ENCODE results near the gene FREM2.

The FREM2 gene

DNA sequence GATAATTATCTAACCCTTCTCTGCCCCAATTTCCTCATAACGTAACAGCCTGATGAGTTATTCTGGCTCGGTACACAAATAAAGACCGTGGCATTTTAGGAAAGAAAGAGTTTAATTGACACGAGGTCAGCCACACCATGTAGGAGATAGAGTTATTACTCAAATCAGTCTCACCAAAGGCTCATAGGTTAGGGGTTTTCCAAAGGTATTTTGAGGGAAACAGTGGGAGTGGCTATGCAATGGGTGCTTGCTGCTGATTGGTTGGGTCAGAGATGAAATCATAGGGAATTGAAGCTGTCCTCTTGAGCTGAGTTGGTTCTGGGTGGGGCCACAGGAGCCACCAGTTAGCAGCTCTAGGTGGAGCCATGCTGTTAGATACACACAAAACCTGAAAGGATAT lies 137.5 kb downstream of the FREM2 start:
- no peak for DNase-seq (ENCODE audit: low spot score)

GRCh38 chr13:38826182-38826813 lies 139.4 kb downstream of the FREM2 start:
- no peak for DNase-seq (ENCODE audit: low spot score)

GRCh38 chr13:38830442-38831045 lies 143.7 kb downstream of the FREM2 start:
- no peak for DNase-seq (ENCODE audit: low spot score)

DNA sequence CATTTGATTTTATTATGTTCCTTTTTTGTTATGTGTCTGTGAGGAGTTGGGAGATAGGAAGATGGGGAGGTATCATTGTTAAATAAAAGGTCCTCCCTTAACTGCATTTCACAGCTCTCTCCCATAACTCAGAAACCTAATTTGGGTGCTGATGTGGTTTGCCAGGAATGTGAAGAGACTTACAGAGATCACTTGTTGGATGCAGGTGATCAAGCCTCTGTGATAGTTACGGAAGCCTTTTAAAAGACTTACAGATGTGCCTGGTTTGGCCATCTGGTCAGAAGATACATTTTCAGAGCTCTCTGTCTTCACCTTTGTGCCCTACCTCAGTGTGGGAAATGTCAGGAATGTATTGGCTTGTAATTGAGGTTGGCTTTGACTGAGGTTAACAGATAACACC lies 157.7 kb downstream of the FREM2 start:
- DNase-seq (ENCODE audit: low spot score) = no peak

GRCh38 chr13:38848360-38848759 lies 161.5 kb downstream of the FREM2 start:
- no peak for DNase-seq (ENCODE audit: low spot score)

DNA sequence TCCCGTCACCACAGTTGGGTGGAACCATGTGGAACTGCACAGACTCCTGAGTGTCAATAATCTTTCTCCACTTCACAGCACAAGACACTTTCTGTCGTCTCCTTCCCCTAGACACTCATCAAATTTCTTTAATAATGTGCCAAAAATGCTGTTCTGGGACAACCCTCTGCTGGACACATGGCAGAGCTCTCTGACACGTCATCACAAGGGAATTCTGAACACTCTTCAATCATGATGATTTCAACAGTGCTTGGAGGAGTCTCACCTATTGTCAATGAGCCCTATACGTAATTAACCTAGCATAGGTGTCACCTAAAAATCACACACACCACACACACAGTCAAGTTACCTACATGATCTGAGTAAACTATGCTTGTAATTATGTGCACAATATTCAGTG lies 162.4 kb downstream of the FREM2 start:
- DNase-seq (ENCODE audit: low spot score) = no peak

DNA sequence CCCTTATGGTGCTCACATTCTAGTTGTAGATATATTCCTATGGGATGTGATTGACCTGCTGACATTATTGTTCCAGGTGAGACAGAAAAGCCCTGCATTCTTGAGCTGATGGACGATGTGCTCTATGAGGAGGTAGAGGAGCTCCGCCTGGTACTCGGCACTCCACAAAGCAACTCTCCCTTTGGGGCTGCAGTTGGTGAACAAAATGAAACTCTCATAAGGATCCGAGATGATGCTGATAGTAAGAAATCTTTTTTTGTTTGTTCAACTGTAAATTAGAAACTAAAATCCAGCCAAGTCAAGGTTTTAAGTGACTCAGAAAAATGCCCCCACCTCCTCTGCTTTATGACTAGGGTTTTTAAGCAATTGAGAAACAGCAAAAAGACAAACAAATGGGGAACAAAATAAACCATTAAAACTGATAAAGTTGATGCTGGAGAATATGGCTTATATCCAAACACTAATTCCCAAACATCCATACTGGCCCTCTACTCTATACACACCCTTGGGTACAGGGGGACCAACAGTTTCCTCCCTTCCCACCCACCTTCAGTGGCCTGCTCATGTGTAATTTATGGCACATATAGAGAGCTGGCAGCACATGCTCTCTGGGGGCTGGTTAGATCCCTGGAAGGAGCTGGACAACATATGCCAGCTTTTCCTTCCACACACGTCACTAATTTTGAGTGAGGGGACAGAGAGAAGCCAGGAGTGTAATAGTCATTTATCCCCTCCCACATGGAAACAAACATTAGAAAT lies 164.2 kb downstream of the FREM2 start:
- DNase-seq (ENCODE audit: low spot score) = no peak

- no peak for DNase-seq (ENCODE audit: low spot score)
These were observed 167.3 kb downstream of the FREM2 start for GRCh38 chr13:38854226-38854625.

DNA sequence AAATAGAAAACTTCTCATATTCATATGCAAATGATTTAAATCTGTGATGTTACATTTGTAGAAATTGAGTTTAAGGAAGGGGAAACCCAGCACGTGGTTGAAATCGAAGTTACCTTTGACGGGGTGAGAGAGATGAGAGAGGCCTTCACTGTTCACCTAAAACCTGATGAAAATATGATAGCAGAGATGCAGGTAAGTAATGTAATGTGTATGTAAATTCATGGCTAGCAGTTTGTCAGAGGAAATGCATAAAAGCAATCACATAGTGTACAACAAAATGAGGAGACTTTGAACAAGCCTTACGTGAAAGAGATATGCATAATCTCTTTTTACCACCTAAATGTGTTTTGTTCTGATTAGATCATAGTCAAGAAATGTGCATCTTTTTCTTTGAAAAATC lies 169.2 kb downstream of the FREM2 start:
- no peak for DNase-seq (ENCODE audit: low spot score)

- no peak for DNase-seq (ENCODE audit: low spot score)
These were observed 175.6 kb downstream of the FREM2 start for GRCh38 chr13:38862443-38862842.

DNA sequence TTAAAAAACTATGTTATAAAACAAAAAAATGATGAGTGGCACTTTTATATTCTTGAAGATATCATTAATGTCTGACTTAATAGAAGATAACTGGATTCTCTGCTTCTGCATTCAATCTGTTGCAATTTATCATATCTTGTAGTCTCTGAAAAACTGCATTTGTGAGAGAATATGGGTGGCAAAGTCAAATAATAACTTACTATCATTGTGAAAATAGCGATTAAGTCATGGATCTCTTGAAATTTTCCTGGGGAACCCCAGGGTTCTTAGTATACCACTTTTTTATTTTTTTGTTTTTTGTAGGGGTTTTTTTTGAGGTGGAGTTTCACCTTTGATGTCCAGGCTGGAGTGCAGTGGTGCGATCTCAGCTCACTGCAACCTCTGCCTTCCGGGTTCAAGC lies 176.7 kb downstream of the FREM2 start:
- no peak for DNase-seq (ENCODE audit: low spot score)

DNA sequence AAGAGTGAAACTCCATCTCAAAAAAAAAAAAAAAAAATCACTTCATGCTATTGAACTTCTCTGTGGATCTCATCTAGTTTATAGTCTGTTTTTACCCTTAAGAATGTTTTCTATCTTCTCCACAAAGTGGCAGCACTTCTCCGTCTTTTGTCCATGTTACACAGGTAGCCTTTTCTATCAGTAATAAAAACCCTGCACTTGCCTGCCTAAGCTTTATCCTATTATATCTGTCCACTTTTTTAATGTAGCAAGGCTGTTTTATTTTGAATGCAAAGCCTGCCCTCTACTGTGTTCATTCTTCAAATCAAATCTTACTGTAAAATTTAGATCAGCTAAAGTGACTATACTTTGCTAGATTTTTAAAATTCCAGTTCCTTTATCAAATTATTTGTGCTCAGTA lies 179.8 kb downstream of the FREM2 start:
- no peak for DNase-seq (ENCODE audit: low spot score)

GRCh38 chr13:38868399-38868798 lies 181.5 kb downstream of the FREM2 start:
- DNase-seq (ENCODE audit: low spot score) = no peak

DNA sequence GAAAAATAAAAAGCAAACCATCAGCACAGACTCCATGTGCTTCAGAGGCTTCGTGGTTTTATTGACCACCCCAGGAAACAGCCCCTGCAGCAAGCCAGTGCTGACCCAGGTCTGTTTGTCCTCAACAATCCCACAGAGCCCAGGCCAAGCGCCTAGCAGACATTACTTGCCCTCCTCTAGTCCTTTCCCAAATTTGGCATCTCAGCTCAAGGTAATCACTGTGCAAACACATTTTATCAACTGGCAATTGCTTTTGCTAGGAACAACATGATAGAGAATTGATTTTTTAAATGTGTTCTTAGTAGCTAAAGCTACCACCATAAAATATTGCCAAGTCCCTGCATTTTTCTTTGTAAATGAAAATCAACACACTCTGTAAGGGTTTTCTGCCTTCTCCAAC lies 182.0 kb downstream of the FREM2 start:
- DNase-seq (ENCODE audit: low spot score) = no peak

- no peak for DNase-seq (ENCODE audit: low spot score)
These were observed 184.4 kb downstream of the FREM2 start for GRCh38 chr13:38871275-38871674.

GRCh38 chr13:38872693-38873092 lies 185.8 kb downstream of the FREM2 start:
- no peak for DNase-seq (ENCODE audit: low spot score)

GRCh38 chr13:38875186-38875875 lies 188.5 kb downstream of the FREM2 start:
- DNase-seq (ENCODE audit: low spot score) = no peak

GRCh38 chr13:38879278-38879677 lies 192.4 kb downstream of the FREM2 start:
- no peak for DNase-seq (ENCODE audit: low spot score)

- DNase-seq (ENCODE audit: low spot score) = no peak
These were observed 192.9 kb downstream of the FREM2 start for GRCh38 chr13:38879786-38880185.

DNA sequence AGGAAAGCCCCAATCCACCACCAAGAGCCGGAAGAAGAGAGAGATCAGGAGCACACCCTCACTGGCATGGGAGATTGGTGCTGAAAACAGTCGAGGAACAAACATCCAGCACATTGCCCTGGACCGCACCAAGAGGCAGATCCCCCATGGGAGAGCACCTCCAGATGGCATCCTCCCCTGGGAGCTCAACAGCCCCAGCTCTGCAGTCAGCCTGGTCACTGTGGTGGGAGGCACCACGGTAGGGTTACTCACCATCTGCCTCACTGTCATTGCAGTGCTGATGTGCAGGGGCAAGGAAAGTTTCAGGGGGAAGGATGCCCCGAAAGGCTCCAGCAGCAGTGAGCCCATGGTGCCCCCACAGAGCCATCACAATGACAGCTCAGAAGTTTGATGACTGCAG lies 193.5 kb downstream of the FREM2 start:
- no peak for DNase-seq (ENCODE audit: low spot score)

- DNase-seq (ENCODE audit: low spot score) = no peak
These were observed 196.9 kb downstream of the FREM2 start for GRCh38 chr13:38883783-38884182.

GRCh38 chr13:38888309-38888708 lies 201.4 kb downstream of the FREM2 start:
- DNase-seq (ENCODE audit: low spot score) = no peak

DNA sequence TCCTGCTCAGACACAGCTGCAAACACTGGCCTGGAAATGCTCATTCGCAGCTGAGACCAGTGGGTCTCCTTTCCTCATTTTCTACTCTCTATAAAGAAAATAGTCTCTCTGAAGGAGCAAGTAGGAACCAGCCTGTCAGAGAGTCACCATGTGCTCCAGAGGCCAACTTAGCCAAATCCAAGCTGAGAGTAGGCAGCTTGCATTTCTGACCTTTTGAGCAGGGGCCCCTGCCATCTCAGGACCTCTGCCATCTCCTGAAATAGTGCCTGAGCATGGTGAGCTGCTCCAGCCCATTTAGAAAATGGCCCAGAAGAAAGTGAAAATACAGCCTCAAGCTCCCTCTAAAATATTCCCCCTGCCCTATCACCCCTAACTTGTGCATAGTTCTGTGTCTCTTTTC lies 208.2 kb downstream of the FREM2 start:
- DNase-seq (ENCODE audit: low spot score) = no peak

Data from CD4-positive, alpha-beta T cell treated with Interleukin-6 at 100 ng/mL for 8 hours (primary cell).